Measurements from ENCODE around the gene BEND7.

The BEND7 gene

DNA sequence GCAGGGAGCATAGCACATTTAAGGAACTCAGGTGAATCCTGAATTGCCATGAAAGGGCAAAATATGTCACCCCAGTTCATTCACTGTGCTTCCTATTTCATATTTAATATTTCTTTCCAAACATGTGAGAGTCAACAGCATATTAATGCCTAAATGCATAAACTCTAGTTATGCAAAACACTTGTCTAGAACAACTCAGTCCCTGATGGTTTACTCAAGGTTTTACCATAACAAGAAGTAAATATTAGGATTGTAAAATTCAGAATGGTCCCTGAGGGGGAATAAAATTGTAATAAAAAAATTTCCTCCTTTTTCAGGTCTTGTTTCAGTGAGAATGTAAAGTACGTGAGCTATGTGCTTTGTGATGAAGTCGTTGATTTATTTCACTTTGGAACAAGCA, 129.1 kb downstream of the BEND7 start:
- DNase-seq (ENCODE audit: low read depth in 1 of 2, low spot score in 1 of 2), result no peak
- Histone ChIP-seq H3K27ac (replicated peaks) (no peak overlapping the region), H3K4me3 (replicated peaks; ENCODE audit: insufficient read depth, low read length) (no peak overlapping the region), H3K27me3 (ENCODE audit: insufficient read depth, poor library complexity, severe bottlenecking) (no peaks in the 10 kb centered on the region)
- no peak for TF ChIP-seq SPI1 (IDR thresholded peaks at IDR 0.05; ENCODE audit: borderline replicate concordance, low read depth)
- TF ChIP-seq, protein P1, sequence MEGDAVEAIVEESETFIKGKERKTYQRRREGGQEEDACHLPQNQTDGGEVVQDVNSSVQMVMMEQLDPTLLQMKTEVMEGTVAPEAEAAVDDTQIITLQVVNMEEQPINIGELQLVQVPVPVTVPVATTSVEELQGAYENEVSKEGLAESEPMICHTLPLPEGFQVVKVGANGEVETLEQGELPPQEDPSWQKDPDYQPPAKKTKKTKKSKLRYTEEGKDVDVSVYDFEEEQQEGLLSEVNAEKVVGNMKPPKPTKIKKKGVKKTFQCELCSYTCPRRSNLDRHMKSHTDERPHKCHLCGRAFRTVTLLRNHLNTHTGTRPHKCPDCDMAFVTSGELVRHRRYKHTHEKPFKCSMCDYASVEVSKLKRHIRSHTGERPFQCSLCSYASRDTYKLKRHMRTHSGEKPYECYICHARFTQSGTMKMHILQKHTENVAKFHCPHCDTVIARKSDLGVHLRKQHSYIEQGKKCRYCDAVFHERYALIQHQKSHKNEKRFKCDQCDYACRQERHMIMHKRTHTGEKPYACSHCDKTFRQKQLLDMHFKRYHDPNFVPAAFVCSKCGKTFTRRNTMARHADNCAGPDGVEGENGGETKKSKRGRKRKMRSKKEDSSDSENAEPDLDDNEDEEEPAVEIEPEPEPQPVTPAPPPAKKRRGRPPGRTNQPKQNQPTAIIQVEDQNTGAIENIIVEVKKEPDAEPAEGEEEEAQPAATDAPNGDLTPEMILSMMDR (IDR thresholded peaks at IDR 0.05; ENCODE audit: insufficient read depth, low read length), result no peak
- no peak for TF ChIP-seq POLR2AphosphoS5 (IDR thresholded peaks at IDR 0.05; ENCODE audit: low read depth)
- TF ChIP-seq GABPA (IDR thresholded peaks at IDR 0.05; ENCODE audit: low read depth), result no peak
- TF ChIP-seq, protein P2, sequence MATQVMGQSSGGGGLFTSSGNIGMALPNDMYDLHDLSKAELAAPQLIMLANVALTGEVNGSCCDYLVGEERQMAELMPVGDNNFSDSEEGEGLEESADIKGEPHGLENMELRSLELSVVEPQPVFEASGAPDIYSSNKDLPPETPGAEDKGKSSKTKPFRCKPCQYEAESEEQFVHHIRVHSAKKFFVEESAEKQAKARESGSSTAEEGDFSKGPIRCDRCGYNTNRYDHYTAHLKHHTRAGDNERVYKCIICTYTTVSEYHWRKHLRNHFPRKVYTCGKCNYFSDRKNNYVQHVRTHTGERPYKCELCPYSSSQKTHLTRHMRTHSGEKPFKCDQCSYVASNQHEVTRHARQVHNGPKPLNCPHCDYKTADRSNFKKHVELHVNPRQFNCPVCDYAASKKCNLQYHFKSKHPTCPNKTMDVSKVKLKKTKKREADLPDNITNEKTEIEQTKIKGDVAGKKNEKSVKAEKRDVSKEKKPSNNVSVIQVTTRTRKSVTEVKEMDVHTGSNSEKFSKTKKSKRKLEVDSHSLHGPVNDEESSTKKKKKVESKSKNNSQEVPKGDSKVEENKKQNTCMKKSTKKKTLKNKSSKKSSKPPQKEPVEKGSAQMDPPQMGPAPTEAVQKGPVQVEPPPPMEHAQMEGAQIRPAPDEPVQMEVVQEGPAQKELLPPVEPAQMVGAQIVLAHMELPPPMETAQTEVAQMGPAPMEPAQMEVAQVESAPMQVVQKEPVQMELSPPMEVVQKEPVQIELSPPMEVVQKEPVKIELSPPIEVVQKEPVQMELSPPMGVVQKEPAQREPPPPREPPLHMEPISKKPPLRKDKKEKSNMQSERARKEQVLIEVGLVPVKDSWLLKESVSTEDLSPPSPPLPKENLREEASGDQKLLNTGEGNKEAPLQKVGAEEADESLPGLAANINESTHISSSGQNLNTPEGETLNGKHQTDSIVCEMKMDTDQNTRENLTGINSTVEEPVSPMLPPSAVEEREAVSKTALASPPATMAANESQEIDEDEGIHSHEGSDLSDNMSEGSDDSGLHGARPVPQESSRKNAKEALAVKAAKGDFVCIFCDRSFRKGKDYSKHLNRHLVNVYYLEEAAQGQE (IDR thresholded peaks at IDR 0.05; ENCODE audit: insufficient replicate concordance, low read depth), result no peak

DNA sequence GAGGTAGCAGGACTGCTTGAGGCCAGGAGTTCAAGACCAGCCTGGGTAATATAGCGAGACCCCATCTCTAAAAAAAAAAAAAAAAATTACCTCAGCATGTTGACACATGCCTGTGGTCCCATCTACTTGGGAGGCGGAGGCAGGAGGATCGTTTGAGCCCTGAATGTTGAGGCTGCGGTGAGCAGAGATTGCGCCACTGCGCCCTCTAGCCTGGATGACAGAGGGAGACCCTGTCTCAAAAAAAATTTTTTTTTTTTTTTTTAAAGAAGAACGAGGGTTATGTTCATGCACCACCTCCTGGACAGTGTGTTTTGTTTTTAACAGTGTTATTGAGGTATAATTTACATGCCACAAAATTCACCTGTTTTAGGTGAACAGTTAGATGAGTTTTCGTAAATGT, 129.6 kb downstream of the BEND7 start:
- Histone ChIP-seq H3K27ac (replicated peaks) (no peak overlapping the region), H3K4me3 (replicated peaks; ENCODE audit: insufficient read depth, low read length) (no peak overlapping the region), H3K27me3 (ENCODE audit: insufficient read depth, poor library complexity, severe bottlenecking) (no peaks in the 10 kb centered on the region)
- no peak for TF ChIP-seq SPI1 (IDR thresholded peaks at IDR 0.05; ENCODE audit: borderline replicate concordance, low read depth)
- no peak for TF ChIP-seq GABPA (IDR thresholded peaks at IDR 0.05; ENCODE audit: low read depth)
- TF ChIP-seq, protein P2 (IDR thresholded peaks at IDR 0.05; ENCODE audit: insufficient replicate concordance, low read depth), result no peak
- TF ChIP-seq POLR2AphosphoS5 (IDR thresholded peaks at IDR 0.05; ENCODE audit: low read depth), result no peak
- TF ChIP-seq, protein P1 (IDR thresholded peaks at IDR 0.05; ENCODE audit: insufficient read depth, low read length), result no peak
- no peak for DNase-seq (ENCODE audit: low read depth in 1 of 2, low spot score in 1 of 2)

DNA sequence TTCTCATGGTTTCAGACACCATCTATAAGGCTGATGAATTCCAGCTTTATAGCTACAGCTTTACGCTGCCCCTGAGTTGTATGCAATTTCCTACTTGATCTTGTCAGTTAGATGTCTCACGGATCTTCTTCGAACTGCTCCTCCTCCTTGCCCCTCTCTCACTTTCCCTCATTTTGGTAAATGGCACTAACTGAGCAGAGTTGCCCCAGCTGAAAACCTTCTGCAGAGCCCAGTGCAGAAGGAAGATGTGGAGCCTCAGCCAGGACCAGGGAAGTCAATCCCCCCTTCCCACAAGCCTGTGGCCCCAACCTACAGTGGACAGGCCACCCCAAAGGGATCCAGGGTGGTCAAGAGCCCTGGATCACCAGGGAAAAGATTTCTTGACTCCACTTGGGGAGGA, 131.8 kb downstream of the BEND7 start:
- no peak for TF ChIP-seq SPI1 (IDR thresholded peaks at IDR 0.05; ENCODE audit: borderline replicate concordance, low read depth)
- no peak for TF ChIP-seq GABPA (IDR thresholded peaks at IDR 0.05; ENCODE audit: low read depth)
- TF ChIP-seq, protein P2 (IDR thresholded peaks at IDR 0.05; ENCODE audit: insufficient replicate concordance, low read depth), result no peak
- TF ChIP-seq, protein P1 (IDR thresholded peaks at IDR 0.05; ENCODE audit: insufficient read depth, low read length), result no peak
- no peak for TF ChIP-seq POLR2AphosphoS5 (IDR thresholded peaks at IDR 0.05; ENCODE audit: low read depth)
- Histone ChIP-seq H3K4me3 (replicated peaks; ENCODE audit: insufficient read depth, low read length) (no peak overlapping the region), H3K27ac (replicated peaks) (no peak overlapping the region), H3K27me3 (ENCODE audit: insufficient read depth, poor library complexity, severe bottlenecking) (no peaks in the 10 kb centered on the region)
- no peak for DNase-seq (ENCODE audit: low read depth in 1 of 2, low spot score in 1 of 2)
